ENCODE data around the gene PKP1.

The PKP1 gene

DNA sequence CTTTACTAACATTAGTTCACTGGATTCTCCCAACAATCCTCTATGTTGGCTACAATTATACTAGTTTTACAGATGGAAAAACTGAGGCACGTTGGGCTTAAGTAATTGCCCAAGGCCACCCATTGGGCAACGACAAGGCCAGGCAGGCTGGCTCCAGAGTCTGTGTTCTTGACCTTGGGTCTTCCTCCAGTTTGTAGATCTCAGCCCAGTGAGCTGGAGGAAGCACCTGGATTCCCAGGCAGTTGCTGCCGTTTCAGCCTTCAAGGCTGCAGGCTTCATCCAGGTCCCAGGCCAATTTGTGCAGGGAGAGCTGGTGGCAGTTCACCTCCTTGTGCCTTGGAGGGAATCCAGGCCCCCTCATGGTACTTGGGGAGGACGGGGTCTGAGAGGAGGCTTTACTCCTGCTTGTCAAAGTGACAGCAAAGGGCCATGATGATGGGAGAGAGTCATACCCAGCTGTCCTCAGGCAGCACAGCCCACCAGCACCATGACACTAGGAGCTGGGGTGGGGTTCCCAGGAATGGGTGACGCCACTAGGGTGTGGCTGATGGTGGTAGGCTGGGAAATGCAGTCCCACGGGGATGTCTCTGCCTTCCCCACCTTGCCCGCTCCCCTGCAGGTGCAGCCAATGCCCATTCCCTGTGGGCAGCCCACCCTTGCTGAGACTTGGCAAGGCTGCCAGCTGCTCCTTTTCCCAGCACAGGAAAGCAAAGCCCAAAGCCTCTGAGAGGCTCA, 27.1 kb downstream of the PKP1 start:
- no peak for DNase-seq

- DNase-seq = no peak
These were observed 27.7 kb downstream of the PKP1 start for GRCh38 chr1:201310986-201311355.

DNA sequence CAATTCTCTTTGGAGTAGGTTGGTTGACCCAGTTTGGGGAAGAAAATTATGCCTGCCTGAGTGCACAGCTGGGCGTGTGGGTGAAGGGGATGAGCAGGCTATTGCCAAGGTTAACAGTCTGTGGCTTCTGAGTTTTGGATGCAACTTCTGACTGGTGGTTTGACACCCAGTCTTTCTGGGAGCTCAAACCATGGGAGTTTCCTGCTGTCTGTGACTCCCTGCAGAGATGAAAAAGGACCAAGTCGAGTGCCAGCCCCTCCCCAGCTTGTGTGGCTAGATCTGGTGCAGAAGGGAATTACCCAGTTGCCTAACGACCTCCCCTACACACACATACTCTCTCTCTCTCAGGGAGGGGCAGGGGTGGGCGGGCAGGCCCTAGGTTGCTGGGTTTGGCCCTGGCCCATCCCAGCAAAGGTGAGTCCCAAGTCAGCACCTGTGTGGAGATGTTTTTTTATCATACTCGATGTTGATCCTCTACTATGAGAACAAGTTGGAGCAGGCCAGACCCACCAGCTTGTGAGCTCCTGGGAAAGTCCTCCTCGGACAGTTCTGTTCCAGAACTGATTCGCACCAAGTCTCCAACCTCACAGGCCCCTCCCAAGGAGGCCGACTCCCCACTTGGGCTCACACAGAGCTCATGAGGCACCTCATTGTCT, 28.2 kb downstream of the PKP1 start:
- DNase-seq = no peak

DNA sequence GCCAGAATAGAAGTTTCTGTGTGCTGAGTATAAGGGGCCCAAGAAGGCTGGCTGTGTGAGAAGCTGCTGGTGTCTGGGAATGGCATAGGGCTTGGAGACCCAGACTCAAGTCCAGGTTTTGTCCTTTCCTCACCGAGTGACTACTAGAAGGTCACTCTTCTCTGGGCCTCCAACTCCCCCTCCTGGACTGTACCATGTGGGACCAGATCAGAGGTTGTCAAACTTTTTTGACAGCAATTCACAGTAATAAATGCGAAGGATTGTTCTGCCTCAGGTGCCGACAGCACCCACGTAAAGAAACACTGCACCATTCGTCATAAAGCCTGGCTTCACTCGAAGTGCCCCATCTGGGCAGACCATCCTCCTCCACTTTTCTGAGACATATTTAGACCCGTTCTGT, 29.0 kb downstream of the PKP1 start:
- DNase-seq = no peak

- DNase-seq = no peak
These were observed 29.8 kb downstream of the PKP1 start for GRCh38 chr1:201313086-201313485.

DNA sequence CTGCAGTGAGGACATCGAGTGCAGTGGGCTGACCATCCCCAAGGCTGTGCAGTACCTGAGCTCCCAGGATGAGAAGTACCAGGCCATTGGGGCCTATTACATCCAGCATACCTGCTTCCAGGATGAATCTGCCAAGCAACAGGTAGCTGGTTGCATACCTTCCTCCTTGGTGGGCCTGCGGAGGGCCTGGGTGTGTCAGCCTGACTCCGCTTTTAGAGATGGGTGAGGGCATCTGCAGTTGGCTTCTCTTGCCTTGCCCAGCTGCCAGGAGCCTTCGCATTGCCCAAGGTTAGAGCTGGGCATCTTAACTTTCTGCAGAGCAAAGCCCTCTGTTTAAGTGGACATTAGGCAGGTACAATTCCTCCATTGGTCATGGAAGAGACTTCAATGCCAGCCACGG, 33.2 kb downstream of the PKP1 start:
- no peak for DNase-seq

DNA sequence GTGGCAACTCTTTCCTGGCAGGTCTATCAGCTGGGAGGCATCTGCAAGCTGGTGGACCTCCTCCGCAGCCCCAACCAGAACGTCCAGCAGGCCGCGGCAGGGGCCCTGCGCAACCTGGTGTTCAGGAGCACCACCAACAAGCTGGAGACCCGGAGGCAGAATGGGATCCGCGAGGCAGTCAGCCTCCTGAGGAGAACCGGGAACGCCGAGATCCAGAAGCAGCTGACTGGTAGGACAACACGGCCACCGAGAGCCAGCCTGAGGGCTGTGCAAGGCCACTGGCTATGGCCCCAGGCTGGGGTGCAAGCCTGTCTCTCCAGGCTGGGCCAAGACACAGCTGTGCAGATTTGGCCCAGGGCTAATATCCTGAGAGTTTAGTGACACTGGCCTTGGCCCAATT, 34.2 kb downstream of the PKP1 start:
- DNase-seq = no peak

GRCh38 chr1:201318504-201319340, 35.4 kb downstream of the PKP1 start:
- no peak for DNase-seq

- DNase-seq = no peak
These were observed 36.3 kb downstream of the PKP1 start for GRCh38 chr1:201319631-201320030.

GRCh38 chr1:201320168-201320788, 37.0 kb downstream of the PKP1 start:
- no peak for DNase-seq

GRCh38 chr1:201321826-201322390, 38.6 kb downstream of the PKP1 start:
- DNase-seq = no peak

DNA sequence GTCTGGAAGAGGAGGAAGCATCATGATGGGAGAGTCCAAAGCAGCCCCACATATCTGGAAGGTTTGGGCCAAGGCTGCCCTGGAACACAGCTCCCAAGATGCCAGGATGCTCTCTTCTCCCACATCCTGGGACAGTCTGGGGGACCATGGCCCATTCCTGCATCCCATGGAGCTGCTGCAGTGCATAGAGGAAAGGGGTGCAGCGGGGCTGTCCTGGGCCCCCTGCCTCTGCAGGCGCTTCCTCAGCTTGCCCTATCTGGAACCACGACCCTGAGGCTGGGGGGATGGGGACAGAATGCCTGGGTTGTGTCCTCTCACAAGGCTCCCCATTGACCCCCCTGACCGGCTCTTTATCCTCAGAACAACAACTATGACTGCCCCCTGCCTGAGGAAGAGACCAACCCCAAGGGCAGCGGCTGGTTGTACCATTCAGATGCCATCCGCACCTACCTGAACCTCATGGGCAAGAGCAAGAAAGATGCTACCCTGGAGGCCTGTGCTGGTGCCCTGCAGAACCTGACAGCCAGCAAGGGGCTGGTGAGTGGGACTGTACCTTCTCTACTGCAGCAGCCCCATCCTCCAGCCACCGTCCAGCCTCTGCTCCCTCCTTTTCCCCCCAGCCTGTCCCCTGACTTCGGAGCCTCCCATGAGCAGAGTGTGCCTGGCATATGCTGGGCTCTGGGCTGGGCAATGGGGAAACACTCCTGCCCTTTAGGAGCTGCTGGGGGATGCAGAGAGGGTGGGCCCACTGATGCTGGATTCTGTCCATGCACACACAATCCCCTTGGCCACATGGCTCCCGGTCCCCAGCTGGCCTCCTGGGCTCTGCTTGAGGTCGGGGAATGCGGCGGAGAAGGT, 39.6 kb downstream of the PKP1 start:
- DNase-seq = no peak

- no peak for DNase-seq
These were observed 41.0 kb downstream of the PKP1 start for GRCh38 chr1:201324306-201324705.

GRCh38 chr1:201324821-201325677, 41.7 kb downstream of the PKP1 start:
- DNase-seq = no peak

GRCh38 chr1:201325678-201326060, 42.4 kb downstream of the PKP1 start:
- no peak for DNase-seq

DNA sequence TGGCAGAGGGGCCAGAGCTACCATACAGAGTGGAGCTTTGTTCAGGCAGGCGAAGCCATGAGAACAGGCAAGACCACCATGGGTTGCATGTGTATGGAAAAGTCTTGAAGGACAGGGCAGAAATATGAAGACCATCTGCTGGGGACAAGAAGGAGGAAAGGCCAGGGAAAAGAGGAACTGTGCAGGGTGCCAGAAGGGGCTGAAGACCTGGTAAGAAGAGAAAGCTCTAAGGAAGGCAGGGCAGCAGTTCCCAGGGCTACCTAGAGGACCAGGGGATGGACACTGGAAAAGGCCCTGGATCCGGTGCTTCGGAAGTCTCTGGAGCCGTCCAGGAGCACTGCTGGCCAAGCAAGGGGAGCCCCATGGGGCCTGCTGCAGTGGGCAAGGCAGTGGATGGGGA, 43.4 kb downstream of the PKP1 start:
- DNase-seq = no peak

- DNase-seq = no peak
These were observed 44.5 kb downstream of the PKP1 start for GRCh38 chr1:201327687-201328240.

DNA sequence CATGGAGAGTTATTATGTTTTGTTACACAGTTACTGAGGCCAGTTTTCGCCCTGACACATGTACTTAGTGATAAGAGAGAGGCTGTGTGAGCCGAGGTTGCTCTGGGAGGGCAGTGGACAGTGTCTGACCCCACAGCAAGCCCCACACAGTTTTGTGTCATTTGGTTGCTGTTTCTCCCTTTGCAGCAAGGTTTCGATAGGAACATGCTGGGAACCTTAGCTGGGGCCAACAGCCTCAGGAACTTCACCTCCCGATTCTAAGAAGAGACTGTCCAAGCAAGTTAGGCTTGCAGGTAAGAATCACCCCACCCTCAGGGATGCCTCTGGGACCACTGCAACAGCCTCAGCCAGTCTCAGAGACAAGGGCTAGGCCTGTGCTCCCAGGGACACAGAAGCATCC, 45.3 kb downstream of the PKP1 start:
- no peak for DNase-seq

GRCh38 chr1:201329286-201329685, 46.0 kb downstream of the PKP1 start:
- DNase-seq = no peak

DNA sequence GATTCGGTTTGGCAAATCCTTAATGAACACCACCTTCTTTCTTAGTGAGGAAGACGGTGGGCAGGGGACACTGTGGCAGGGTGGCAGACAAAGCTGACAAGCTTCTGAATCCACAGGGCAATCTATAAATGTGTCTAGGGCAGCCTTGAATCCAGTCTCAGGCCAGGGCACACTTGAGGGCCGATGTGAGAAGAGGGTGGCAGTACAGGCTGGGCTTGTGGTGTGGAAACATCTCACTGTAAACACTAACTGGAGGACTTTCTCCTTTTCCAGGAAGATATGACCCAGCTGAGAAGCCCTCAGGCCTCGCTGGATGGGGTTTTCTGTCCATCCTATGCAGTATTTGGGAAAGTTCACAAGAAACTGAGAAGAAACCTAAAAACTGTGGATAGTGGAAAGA, 46.5 kb downstream of the PKP1 start:
- DNase-seq = no peak

- no peak for DNase-seq
These were observed 47.2 kb downstream of the PKP1 start for GRCh38 chr1:201330541-201330940.

Data from hematopoietic multipotent progenitor cell treated with erythropoietin and hydrocortisone succinate and interleukin-3 and kit ligand, for 4 days (in vitro differentiated cells).